PC-9 (cell line): Measurements from ENCODE around the gene ATP11C. TPM values are rescaled to one million over a fixed set of nuclear protein-coding genes. Genes with fewer than 3 reads are reported as not detected.

Source experiments
- BruUV-seq: library from RNA; stranded (reverse); fragments of 400-500 nt; replicated peaks from 2 replicates; lab custom pipeline; 2021; lab: Mats Ljungman, UMichigan
- CTCF ChIA-PET: fragments of 300-600 bp; sonication (Branson Sonifier 250); formaldehyde crosslinking; loops from one replicate; lab custom pipeline; 2022; ENCODE audit warnings: antibody characterized with exemption; lab: Charles Lee
- POLR2A ChIA-PET: fragments of 300-600 bp; sonication (Branson Sonifier 250); formaldehyde crosslinking; loops from one replicate; lab custom pipeline; 2022; ENCODE audit warnings: antibody characterized with exemption; ENCODE audit not compliant: unreplicated experiment; lab: Charles Lee
- DNase-seq, 2 experiments: peaks; one replicate each; pipeline versions ENCODE4 v3.0.0 to v3.0.0-alpha.2; 2015 to 2022; ENCODE audit warnings: mixed read lengths in 1 of 2
- H2AFZ ChIP-seq: fragments of 200-600 bp; sonication (generic); 2 replicates; pipeline ENCODE4 v1.8.1; 2017; ENCODE audit warnings: antibody characterized with exemption
- H3F3A ChIP-seq: fragments of 200-600 bp; sonication (generic); 2 replicates; pipeline ENCODE4 v1.8.1; 2017; ENCODE audit warnings: antibody characterized with exemption, mild to moderate bottlenecking, low read depth; ENCODE audit not compliant: insufficient read depth
- H3K27ac ChIP-seq: fragments of 200-600 bp; sonication (generic); 2 replicates; pipeline ENCODE4 v1.6.1; 2016; ENCODE audit warnings: mixed run types
- H3K27me3 ChIP-seq: fragments of 200-600 bp; sonication (generic); 2 replicates; pipeline ENCODE4 v1.6.1; 2016; ENCODE audit warnings: low read depth, mixed run types; ENCODE audit not compliant: insufficient read depth
- H3K36me3 ChIP-seq: fragments of 200-600 bp; sonication (generic); 2 replicates; pipeline ENCODE4 v1.6.1; 2016; ENCODE audit warnings: low read depth, mixed run types
- H3K4me1 ChIP-seq: fragments of 200-600 bp; sonication (generic); replicated peaks from 2 replicates; pipeline ENCODE4 v1.6.1; 2016; ENCODE audit warnings: mixed run types; ENCODE audit not compliant: insufficient read depth
- H3K4me2 ChIP-seq: fragments of 200-600 bp; sonication (generic); 2 replicates; pipeline ENCODE4 v1.6.1; 2017; ENCODE audit warnings: mixed run types
- H3K4me3 ChIP-seq: fragments of 200-600 bp; sonication (generic); 2 replicates; pipeline ENCODE4 v1.6.1; 2016; ENCODE audit warnings: mixed run types
- H3K79me2 ChIP-seq: fragments of 200-600 bp; sonication (generic); 2 replicates; pipeline ENCODE4 v1.6.1; 2017; ENCODE audit warnings: low read depth, mixed run types
- H3K9me2 ChIP-seq: fragments of 200-600 bp; sonication (generic); 2 replicates; pipeline ENCODE4 v1.8.1; 2017; ENCODE audit warnings: mild to moderate bottlenecking; ENCODE audit not compliant: insufficient read depth
- H3K9me3 ChIP-seq: fragments of 200-600 bp; sonication (generic); 2 replicates; pipeline ENCODE4 v1.8.1; 2016; ENCODE audit warnings: low read depth; ENCODE audit not compliant: insufficient read depth
- H4K20me1 ChIP-seq: fragments of 200-600 bp; sonication (generic); 2 replicates; pipeline ENCODE4 v1.8.1; 2017; ENCODE audit not compliant: insufficient read depth
- EZH2 ChIP-seq: fragments of 200-600 bp; sonication (generic); IDR thresholded peaks from 2 replicates; pipeline ENCODE4 v1.8.0; 2017; ENCODE audit warnings: antibody characterized with exemption, low read depth
- intact Hi-C: fragments of 100-400 bp; cut with micrococcal nuclease; formaldehyde crosslinking; loops from one replicate; pipeline ENCODE4 v1.10.0; 2022; ENCODE audit not compliant: unreplicated experiment
- total RNA-seq: library from RNA; stranded (reverse); gene quantifications from 2 replicates; pipeline ENCODE4 v1.2.3, GENCODE V29; 2021
- TF ChIP-seq, protein P1 (sequence below): fragments of 200-600 bp; sonication (generic); conservative IDR thresholded peaks from 2 replicates; pipeline ENCODE4 v1.6.1; 2017; ENCODE audit warnings: mixed run types, antibody characterized with exemption, mild to moderate bottlenecking, moderate library complexity

The ATP11C gene
- total RNA-seq, 1 experiment from 2014 or later: 13.0 TPM

DNA sequence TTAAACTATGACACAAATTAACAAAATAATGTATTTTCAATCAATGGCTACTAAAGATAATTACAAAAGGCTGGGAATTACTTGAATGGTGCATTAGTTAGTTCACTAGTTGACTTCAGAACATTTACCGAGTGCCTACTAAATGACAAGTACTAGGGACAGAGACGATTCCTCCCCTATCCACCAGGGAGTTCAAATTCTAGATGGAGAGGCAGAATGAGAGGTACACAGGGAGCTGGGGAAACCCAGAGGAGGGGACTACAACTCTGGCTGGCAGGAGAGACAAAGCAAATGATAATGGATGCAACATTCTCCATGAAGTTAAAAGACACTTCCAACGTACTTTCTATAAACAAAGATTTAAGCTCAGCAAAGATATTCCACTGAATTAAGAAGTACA lies 181.8 kb downstream of the ATP11C start:
- no peak overlapping the region for H3K4me2 ChIP-seq
- H3K27me3 ChIP-seq: no peaks in the 10 kb centered on the region
- DNase-seq: no peak
- H3K9me3 ChIP-seq: no peaks in the 10 kb centered on the region
- TF ChIP-seq, protein P1, sequence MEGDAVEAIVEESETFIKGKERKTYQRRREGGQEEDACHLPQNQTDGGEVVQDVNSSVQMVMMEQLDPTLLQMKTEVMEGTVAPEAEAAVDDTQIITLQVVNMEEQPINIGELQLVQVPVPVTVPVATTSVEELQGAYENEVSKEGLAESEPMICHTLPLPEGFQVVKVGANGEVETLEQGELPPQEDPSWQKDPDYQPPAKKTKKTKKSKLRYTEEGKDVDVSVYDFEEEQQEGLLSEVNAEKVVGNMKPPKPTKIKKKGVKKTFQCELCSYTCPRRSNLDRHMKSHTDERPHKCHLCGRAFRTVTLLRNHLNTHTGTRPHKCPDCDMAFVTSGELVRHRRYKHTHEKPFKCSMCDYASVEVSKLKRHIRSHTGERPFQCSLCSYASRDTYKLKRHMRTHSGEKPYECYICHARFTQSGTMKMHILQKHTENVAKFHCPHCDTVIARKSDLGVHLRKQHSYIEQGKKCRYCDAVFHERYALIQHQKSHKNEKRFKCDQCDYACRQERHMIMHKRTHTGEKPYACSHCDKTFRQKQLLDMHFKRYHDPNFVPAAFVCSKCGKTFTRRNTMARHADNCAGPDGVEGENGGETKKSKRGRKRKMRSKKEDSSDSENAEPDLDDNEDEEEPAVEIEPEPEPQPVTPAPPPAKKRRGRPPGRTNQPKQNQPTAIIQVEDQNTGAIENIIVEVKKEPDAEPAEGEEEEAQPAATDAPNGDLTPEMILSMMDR: no peak
- no peak for TF ChIP-seq EZH2
- H4K20me1 ChIP-seq: no peaks in the 10 kb centered on the region
- H3K4me3 ChIP-seq: no peak overlapping the region
- no peaks in the 10 kb centered on the region for H3K79me2 ChIP-seq
- no peak overlapping the region for H3K27ac ChIP-seq
- no TSS peak for BruUV-seq
- H3K4me1 ChIP-seq: no peaks in the 10 kb centered on the region
- H3F3A ChIP-seq: no peaks in the 10 kb centered on the region
- intact Hi-C loops: no loop called here
- ChIA-PET POLR2A (no interaction called here), CTCF (no interaction called here)
- no peak overlapping the region for H2AFZ ChIP-seq
- no peaks in the 10 kb centered on the region for H3K9me2 ChIP-seq
- H3K36me3 ChIP-seq: no peaks in the 10 kb centered on the region

DNA sequence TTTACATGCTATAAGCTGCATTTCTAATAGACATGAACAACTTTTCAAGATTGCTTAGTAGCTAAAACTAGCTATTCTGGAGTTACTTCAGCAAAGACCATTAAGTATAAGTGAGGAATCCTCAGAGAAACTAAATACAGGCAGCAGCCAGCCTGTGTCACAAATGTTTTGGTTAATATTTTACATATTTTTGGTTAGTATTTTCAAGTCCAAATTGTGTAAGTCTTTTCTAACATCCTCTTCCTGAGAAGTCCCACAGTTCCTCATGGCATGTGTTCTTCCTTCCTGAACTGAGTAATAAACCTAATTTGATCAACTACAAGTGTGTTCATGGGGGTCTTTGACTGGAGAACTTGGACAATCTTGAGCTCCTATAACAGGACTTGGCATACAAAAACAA lies 182.5 kb downstream of the ATP11C start:
- intact Hi-C loops: no loop called here
- H3K27me3 ChIP-seq: no peaks in the 10 kb centered on the region
- ChIA-PET CTCF (no interaction called here), POLR2A (no interaction called here)
- no peak for DNase-seq
- H4K20me1 ChIP-seq: no peaks in the 10 kb centered on the region
- no peaks in the 10 kb centered on the region for H3K79me2 ChIP-seq
- H3K36me3 ChIP-seq: no peaks in the 10 kb centered on the region
- H3K4me3 ChIP-seq: no peak overlapping the region
- H3K4me1 ChIP-seq: no peaks in the 10 kb centered on the region
- TF ChIP-seq EZH2: no peak
- TF ChIP-seq, protein P1: no peak
- no peak overlapping the region for H2AFZ ChIP-seq
- no peak overlapping the region for H3K27ac ChIP-seq
- BruUV-seq: no TSS peak
- H3K9me3 ChIP-seq: no peaks in the 10 kb centered on the region
- H3F3A ChIP-seq: no peaks in the 10 kb centered on the region
- no peaks in the 10 kb centered on the region for H3K9me2 ChIP-seq
- no peak overlapping the region for H3K4me2 ChIP-seq

DNA sequence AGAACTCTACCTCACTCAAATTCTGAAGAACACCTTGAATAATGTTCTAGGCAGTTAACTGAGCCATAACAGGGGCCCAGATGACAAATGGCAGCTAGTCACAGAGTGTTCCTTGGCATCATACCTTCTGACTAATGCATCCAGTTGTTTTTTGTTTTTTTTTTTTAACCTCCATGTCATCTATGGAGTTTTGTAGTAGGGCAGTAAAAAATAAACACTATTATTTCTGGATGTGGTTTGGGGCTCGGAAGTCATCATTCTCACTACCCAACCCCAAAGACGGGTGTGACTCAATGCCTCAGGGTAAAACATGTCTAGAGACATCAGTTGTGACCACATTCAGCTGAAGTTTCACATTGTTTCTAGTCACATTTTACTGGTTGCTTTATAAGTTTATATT lies 193.7 kb downstream of the ATP11C start:
- no peak overlapping the region for H3K4me2 ChIP-seq
- POLR2A ChIA-PET: interaction anchor here (0.7 kb wide), 1 partner anchor 904 kb away, joined by 4 read pairs; no protein-coding TSS in a partner anchor
- H3K36me3 ChIP-seq: no peaks in the 10 kb centered on the region
- H3K27me3 ChIP-seq: no peaks in the 10 kb centered on the region
- TF ChIP-seq, protein P1: no peak
- no peak for TF ChIP-seq EZH2
- CTCF ChIA-PET: no interaction called here
- H3K9me2 ChIP-seq: no peaks in the 10 kb centered on the region
- H3K9me3 ChIP-seq: no peaks in the 10 kb centered on the region
- peaks cover 10% of the 10 kb centered on the region for H3K4me1 ChIP-seq
- no TSS peak for BruUV-seq
- no peaks in the 10 kb centered on the region for H4K20me1 ChIP-seq
- H3K79me2 ChIP-seq: no peaks in the 10 kb centered on the region
- intact Hi-C loops: loop anchor here (2.0 kb wide), 1 partner anchor 194 kb away; the partner anchor contains the start of gene ATP11C
- H2AFZ ChIP-seq: no peak overlapping the region
- peaks cover 10% of the 10 kb centered on the region; the same call in 1 of the 2 replicates for H3F3A ChIP-seq
- H3K27ac ChIP-seq: no peak overlapping the region
- H3K4me3 ChIP-seq: no peak overlapping the region
- DNase-seq: peak; percentile 11 to 37
